ENCODE data around the gene ANXA6.

The ANXA6 gene

GRCh38 chr5:151186052-151186451 is 28.5 kb upstream of the ANXA6 start:
- Histone ChIP-seq H3K9me3 (ENCODE audit: insufficient read depth, low read length, severe bottlenecking) (peaks cover 11% of the 10 kb centered on the region), H3K27me3 (ENCODE audit: insufficient read depth, low read length, poor library complexity) (no peaks in the 10 kb centered on the region), H3K79me2 (ENCODE audit: insufficient read depth, low read length) (no peaks in the 10 kb centered on the region), H3K4me2 (ENCODE audit: insufficient read depth, low read length) (no peak overlapping the region), H3K36me3 (ENCODE audit: insufficient read depth, low read length) (no peaks in the 10 kb centered on the region), H3K27ac (ENCODE audit: low read length) (no peak overlapping the region), H3K9ac (ENCODE audit: low read depth, low read length) (no peak overlapping the region), H2AFZ (ENCODE audit: low read depth, low read length) (no peak overlapping the region), H3K4me1 (ENCODE audit: insufficient read depth, low read length) (no peaks in the 10 kb centered on the region), H4K20me1 (ENCODE audit: insufficient read depth, low read length) (no peaks in the 10 kb centered on the region), H3K4me3 (ENCODE audit: low read depth in 1 of 2, low read length in 2 of 2) (no peak overlapping the region)
- DNase-seq (no peak), ATAC-seq (ENCODE audit: insufficient read depth, low read depth) (no peak)
- no peak for TF ChIP-seq CTCF (IDR thresholded peaks at IDR 0.05; ENCODE audit: borderline replicate concordance, extremely low read depth, low read length, poor library complexity, severe bottlenecking)
- TF ChIP-seq EZH2 (IDR thresholded peaks at IDR 0.05; ENCODE audit: borderline replicate concordance, low read depth, low read length, severe bottlenecking), result no peak

GRCh38 chr5:151184316-151185042 is 26.9 kb upstream of the ANXA6 start:
- no peaks in the 10 kb centered on the region for H3K36me3 ChIP-seq (ENCODE audit: insufficient read depth, low read length)
- no peak overlapping the region for H3K4me2 ChIP-seq (ENCODE audit: insufficient read depth, low read length)
- no peaks in the 10 kb centered on the region for H3K27me3 ChIP-seq (ENCODE audit: insufficient read depth, low read length, poor library complexity)
- TF ChIP-seq CTCF (IDR thresholded peaks at IDR 0.05; ENCODE audit: borderline replicate concordance, extremely low read depth, low read length, poor library complexity, severe bottlenecking) (no peak), EZH2 (IDR thresholded peaks at IDR 0.05; ENCODE audit: borderline replicate concordance, low read depth, low read length, severe bottlenecking) (no peak)
- no peak for DNase-seq
- H2AFZ ChIP-seq (ENCODE audit: low read depth, low read length), result no peak overlapping the region
- no peak overlapping the region for H3K27ac ChIP-seq (ENCODE audit: low read length)
- H3K9ac ChIP-seq (ENCODE audit: low read depth, low read length), result no peak overlapping the region
- peaks cover 9% of the 10 kb centered on the region for H3K9me3 ChIP-seq (ENCODE audit: insufficient read depth, low read length, severe bottlenecking)
- no peak for ATAC-seq (ENCODE audit: insufficient read depth, low read depth)
- H3K79me2 ChIP-seq (ENCODE audit: insufficient read depth, low read length), result no peaks in the 10 kb centered on the region
- H3K4me3 ChIP-seq (ENCODE audit: low read depth in 1 of 2, low read length in 2 of 2), result no peak overlapping the region
- no peaks in the 10 kb centered on the region for H3K4me1 ChIP-seq (ENCODE audit: insufficient read depth, low read length)
- H4K20me1 ChIP-seq (ENCODE audit: insufficient read depth, low read length), result no peaks in the 10 kb centered on the region

- Histone ChIP-seq H3K4me2 (ENCODE audit: insufficient read depth, low read length) (no peak overlapping the region), H2AFZ (ENCODE audit: low read depth, low read length) (no peak overlapping the region), H3K4me3 (ENCODE audit: low read depth in 1 of 2, low read length in 2 of 2) (no peak overlapping the region), H4K20me1 (ENCODE audit: insufficient read depth, low read length) (no peaks in the 10 kb centered on the region), H3K4me1 (ENCODE audit: insufficient read depth, low read length) (no peaks in the 10 kb centered on the region), H3K9ac (ENCODE audit: low read depth, low read length) (no peak overlapping the region), H3K9me3 (ENCODE audit: insufficient read depth, low read length, severe bottlenecking) (peaks cover 1% of the 10 kb centered on the region), H3K27me3 (ENCODE audit: insufficient read depth, low read length, poor library complexity) (no peaks in the 10 kb centered on the region), H3K79me2 (ENCODE audit: insufficient read depth, low read length) (no peaks in the 10 kb centered on the region), H3K36me3 (ENCODE audit: insufficient read depth, low read length) (no peaks in the 10 kb centered on the region), H3K27ac (ENCODE audit: low read length) (no peak overlapping the region)
- DNase-seq, result no peak
- TF ChIP-seq CTCF (IDR thresholded peaks at IDR 0.05; ENCODE audit: borderline replicate concordance, extremely low read depth, low read length, poor library complexity, severe bottlenecking) (no peak), EZH2 (IDR thresholded peaks at IDR 0.05; ENCODE audit: borderline replicate concordance, low read depth, low read length, severe bottlenecking) (no peak)
- ATAC-seq (ENCODE audit: insufficient read depth, low read depth), result no peak
These were observed 26.1 kb upstream of the ANXA6 start for GRCh38 chr5:151183456-151184245.
